ENCODE measurements around the gene S100A3.
"Not testable (repeated sequence)": the region's sequence is repeated elsewhere in the genome, so short reads cannot be mapped to it uniquely, and the experiment has no call there.

Gene S100A3

GRCh38 chr1:153548722-153549688 lies at the start of gene S100A3:
TSS of gene S100A3 (minus strand) at chr1:153549258. CDS start at chr1:153548485, 773 bp downstream.
- no peak for DNase-seq

- DNase-seq: no peak
Measured at GRCh38 chr1:153598309-153599172, 49.5 kb upstream of the S100A3 start.

DNA sequence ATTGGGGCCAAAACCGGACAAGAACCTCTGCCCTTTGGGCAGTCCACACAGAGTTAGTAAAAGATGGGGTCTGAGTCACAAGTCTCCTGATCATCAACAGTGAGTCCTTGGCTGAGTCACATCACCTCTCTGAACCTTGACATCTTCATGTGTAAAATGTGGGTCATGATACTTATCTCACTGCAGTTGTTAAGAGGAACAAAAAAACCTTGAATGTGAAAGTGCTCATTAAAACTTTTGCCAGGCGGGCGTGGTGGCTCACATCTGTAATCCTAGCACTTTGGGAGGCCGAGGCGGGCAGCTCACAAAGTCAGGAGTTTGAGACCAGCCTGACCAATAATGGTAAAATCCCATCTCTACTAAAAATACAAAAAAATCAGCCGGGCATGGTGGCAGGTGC lies 48.1 kb upstream of the S100A3 start:
- no peak for DNase-seq

DNA sequence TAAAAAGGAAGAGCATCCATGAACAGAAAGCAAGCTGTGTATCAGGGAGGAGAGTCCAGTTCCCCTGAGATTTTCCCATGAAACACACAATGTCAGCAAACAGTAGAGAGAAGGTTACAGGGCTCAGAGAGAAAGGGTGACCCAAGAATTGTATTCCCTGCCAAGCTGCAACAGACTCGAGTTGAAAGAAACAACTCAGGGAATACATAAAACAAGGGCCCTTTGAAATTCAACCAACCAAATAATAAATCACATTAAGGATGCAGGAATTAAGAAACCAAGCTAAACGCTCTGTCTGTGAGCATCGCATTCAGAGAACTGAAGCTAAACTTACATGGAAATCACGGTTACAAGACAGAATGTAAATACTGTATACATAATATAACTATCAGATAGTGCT lies 43.7 kb upstream of the S100A3 start:
- no peak for DNase-seq

DNA sequence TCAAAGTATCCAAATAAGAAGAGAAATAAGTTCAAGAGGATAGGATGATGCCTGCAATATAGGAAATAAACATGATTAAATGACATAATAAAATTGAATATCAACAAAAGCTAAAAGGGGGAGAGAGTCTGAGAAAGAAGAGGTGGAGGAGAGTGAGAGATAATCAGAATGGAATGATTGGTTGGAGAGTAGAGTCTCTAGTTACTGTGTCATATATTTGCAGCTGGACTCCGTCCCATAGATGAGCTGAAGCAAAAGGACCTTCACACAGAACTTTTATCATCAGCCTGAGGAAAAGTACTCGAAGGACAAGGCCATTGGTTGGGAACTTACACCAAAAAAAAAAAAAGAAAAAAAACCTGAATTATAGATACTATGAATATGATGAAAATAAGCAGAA lies 39.4 kb upstream of the S100A3 start:
- DNase-seq: no peak

DNA sequence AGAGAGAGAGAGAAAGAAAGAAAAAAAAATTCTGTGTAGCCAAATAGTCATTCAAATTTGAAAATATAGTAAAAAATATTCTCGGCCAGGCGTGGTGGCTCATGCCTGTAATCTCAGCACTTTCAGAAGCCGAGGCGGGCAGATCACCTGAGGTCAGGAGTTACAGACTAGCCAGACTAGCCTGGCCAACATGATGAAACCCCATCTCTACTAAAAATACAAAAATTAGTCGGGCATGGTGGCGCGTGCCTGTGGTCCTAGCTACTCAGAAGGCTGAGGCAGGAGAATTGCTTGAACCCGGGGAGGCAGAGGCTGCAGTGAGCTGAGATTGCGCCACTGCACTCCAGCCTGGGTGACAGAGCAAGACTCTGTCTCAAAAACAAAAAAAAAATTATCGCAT lies 39.0 kb upstream of the S100A3 start:
- DNase-seq: not testable (repeated sequence)

DNA sequence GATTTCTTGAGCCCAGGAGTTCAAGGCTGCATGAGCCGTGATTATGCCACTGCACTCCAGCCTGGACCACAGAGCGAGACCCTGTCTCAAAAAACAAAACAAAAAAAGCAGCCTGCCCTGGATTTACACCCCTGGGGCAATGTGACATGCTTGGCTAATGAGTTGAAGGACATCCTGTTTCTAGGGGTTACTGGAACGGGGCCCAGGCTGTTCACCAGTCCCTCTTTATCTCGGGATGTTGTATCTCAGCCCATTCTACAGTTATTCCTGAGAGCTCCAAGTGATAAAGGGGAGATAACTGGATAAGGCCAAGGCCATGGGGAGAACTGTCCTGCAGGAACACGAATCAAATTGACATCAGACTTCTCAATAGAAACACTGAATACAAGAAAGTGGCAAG lies 38.3 kb upstream of the S100A3 start:
- no peak for DNase-seq

DNA sequence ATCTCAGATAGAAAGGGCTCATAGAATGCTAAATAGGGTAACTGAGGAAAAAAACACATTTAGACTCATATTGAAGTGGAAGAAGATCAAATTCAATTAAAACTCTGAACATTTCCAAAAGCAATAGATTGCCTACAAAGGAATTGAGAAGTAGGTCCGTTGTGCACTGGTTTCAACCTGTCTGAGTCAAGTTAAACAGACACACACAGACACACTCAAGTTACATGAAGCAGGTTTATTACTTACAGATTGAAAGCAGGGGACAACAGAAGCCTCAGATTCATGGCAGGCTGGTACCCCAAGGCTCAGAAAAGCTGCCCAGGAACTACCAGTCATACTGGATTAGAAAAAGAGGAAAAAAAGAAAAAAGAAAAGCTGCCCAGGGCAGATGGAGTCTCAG lies 37.3 kb upstream of the S100A3 start:
- DNase-seq: no peak

DNA sequence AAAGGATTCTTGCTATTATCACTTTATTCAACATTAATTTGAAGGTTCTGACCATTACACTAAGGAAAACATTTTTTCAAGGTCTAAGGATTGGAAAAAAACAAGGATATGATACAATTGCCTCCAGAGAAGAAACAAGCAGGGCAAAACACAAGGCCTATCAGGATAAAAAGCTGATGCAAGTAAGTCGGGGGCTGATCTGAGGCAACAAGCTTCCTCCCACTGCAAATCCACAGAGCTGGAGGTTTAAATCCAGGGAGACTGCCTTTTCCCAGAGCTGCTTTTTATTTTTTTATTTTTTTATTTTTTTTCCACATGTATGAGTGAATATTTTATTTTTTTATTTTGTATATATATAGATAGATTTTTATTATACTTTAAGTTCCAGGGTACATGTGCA lies 35.9 kb upstream of the S100A3 start:
- DNase-seq: no peak

DNA sequence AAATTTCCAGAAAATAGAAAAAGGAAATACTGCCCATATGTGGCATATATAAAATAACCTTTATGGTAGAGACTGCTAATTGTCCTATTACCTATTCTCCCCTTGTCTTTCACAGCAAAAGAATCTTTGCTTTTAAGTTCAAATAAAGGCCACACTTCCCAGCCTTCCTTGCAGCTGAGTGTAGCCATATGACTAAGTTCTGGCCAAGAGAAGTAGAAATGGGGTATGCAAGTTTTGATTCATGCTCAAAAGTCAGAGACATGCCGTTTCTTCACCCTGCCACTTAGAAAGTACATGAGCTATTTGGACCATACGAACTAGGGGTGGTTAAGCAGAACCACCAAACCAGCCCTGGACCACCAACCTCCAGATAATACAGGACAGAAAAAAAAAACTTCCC lies 34.9 kb upstream of the S100A3 start:
- DNase-seq: no peak

- DNase-seq: not testable (repeated sequence)
Measured at GRCh38 chr1:153583514-153583913, 34.5 kb upstream of the S100A3 start.

GRCh38 chr1:153582836-153583235 lies 33.8 kb upstream of the S100A3 start:
- DNase-seq: not testable (repeated sequence)

GRCh38 chr1:153578936-153579335 lies 29.9 kb upstream of the S100A3 start:
- DNase-seq: no peak

- no peak for DNase-seq
Measured at GRCh38 chr1:153578490-153578889, 29.4 kb upstream of the S100A3 start.

DNA sequence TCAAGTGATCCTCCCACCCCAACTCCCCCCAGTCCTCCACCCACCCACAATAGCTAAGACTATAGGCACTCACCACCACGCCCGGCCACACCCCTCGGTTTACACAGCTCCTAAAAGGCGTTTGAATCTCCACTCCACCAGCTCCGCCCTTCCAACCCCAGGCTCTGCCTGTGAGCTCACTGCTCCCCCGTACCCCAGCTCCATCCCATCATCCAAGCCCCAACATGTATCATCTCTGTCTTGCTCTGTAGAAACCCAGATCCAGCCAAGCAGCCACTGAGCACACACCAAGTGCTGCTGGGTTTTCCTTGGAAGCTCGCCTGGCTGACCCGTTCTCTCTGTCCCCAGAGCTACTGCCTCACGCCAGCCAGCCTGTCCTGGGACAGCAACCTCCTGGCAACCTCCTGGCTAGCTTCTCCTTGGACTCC lies 28.6 kb upstream of the S100A3 start:
- DNase-seq: no peak

GRCh38 chr1:153577138-153577537 lies 28.1 kb upstream of the S100A3 start:
- DNase-seq: no peak

DNA sequence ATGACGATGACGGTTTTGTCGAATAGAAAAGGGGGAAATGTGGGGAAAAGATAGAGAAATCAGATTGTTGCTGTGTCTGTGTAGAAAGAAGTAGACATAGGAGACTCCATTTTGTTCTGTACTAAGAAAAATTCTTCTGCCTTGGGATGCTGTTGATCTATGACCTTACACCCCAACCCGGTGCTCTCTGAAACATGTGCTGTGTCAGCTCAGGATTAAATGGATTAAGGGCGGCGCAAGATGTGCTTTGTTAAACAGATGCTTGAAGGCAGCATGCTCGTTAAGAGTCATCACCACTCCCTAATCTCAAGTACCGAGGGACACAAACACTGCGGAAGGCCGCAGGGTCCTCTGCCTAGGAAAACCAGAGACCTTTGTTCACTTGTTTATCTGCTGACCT lies 26.4 kb upstream of the S100A3 start:
- not testable (repeated sequence) for DNase-seq

DNA sequence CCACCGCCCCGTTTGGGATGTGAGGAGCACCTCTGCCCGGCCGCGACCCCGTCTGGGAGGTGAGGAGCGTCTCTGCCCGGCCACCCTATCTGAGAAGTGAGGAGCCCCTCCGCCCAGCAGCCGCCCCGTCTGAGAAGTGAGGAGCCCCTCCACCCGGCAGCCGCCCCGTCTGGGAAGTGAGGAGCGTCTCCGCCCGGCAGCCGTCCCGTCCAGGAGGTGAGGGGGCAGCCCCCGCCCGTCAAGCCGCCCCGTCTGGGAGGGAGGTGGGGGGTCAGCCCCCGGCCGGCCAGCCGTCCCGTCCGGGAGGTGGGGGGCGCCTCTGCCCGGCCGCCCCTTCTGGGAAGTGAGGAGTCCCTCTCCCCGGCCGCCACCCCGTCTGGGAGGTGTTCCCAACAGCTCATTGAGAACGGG lies 26.0 kb upstream of the S100A3 start:
- not testable (repeated sequence) for DNase-seq

DNA sequence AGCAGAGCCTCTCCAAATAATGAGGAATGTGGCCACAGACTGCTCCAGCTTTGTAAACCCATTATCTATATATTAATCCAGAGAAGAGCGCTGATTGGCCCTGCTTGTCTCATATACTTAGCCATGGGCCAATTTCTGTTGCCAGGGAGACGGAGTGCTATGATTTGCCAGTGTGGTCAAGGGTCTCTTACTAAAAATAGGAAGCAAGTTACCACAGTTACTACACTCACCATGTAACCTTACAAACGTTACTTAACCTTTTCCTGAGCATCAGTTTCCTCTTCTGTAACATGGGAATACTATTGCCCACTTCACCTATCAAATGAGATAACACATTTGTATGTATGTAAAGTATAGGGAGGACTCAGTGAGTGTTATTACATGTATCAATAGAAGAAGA lies 24.3 kb upstream of the S100A3 start:
- DNase-seq: no peak

- DNase-seq: peak; percentile 62
Measured at GRCh38 chr1:153572569-153573015, 23.5 kb upstream of the S100A3 start.

GRCh38 chr1:153571706-153572105 lies 22.6 kb upstream of the S100A3 start:
- DNase-seq: no peak

DNA sequence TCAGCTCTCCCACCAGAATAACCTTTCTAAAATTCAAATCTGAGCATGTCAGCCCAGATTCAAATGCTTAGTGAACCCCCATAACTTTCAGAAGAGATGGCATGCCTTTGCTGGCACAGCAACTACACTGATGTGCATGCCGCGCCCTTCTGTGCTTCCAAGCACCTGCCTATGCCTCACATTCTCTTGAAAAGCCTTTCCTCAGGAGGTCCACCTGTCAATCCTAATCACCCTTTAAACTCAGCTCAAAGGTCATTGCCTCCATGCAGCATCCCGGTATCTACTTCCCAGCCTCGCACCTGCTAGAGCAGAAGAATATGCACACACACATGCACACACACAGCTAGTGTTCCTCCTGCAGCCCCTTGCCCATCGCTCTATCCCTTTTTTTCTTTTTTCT lies 21.8 kb upstream of the S100A3 start:
- no peak for DNase-seq

DNA sequence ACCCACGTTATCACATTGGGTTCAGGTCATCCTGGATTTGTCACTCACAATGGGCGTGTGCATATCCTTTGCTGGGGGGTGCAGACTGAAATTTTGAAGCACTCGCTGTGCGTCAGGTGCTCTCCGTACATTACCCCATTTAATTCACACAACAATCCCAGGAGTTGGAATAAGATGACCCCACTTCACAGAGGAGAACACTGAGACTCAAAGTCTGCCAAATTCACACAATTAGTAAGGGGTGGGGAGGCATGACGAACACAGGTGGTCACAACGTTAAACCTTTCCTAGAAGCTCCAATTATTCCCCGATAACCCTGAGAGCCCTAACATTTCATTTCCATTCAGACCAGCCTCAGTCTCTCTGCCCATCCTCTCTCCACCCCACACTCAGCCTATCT lies 20.4 kb upstream of the S100A3 start:
- no peak for DNase-seq

Data from NK-92 treated with Interleukin-12 subunit alpha and Interleukin-12 subunit beta, amount 100 ng/mL, for 24 hours (cell line).